HG02798 (cell line): ENCODE data around the gene ZNF836.
A peak's percentile ranks its signal among the peaks of the same experiment; 100 is the strongest.
"Not testable (repeated sequence)": the region's sequence is repeated elsewhere in the genome, so short reads cannot be mapped to it uniquely, and the experiment has no call there.

Source experiments
- ATAC-seq: cut with Tn5 transposase; IDR thresholded peaks from one replicate; pipeline ENCODE4 v1.9.1; 2021; ENCODE audit warnings: mild to moderate bottlenecking; ENCODE audit not compliant: unreplicated experiment, poor library complexity

The ZNF836 gene

GRCh38 chr19:52171321-52172169 lies at the start of gene ZNF836:
TSS of gene ZNF836 (minus strand) at chr19:52171621. CDS start at chr19:52168072, 3,549 bp downstream.
- peak; percentile 88 for ATAC-seq

GRCh38 chr19:52221031-52221430 lies 49.6 kb upstream of the ZNF836 start:
- ATAC-seq = no peak

GRCh38 chr19:52219611-52220010 lies 48.2 kb upstream of the ZNF836 start:
- no peak for ATAC-seq

GRCh38 chr19:52217576-52217975 lies 46.2 kb upstream of the ZNF836 start:
- ATAC-seq = no peak

DNA sequence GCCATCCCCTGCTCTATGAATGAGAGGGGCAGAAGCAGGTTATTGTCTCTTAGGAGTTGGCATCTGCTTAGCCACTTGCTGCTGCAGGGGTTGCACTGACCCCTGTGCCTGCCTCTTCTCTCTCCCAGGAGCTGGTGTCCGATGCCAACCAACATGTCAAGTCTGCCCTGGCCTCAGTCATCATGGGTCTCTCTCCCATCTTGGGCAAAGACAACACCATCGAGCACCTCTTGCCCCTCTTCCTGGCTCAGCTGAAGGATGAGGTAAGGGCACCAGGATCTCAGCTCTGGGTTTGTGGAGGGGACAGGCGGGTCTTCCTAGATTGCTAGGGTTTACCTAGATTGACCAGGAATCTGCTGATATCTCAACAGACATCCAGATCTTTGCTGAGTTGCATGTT lies 45.0 kb upstream of the ZNF836 start:
- ATAC-seq = no peak

- no peak for ATAC-seq
Observed at GRCh38 chr19:52214241-52214640, 42.8 kb upstream of the ZNF836 start.

- ATAC-seq = no peak
Observed at GRCh38 chr19:52212572-52213255, 41.3 kb upstream of the ZNF836 start.

DNA sequence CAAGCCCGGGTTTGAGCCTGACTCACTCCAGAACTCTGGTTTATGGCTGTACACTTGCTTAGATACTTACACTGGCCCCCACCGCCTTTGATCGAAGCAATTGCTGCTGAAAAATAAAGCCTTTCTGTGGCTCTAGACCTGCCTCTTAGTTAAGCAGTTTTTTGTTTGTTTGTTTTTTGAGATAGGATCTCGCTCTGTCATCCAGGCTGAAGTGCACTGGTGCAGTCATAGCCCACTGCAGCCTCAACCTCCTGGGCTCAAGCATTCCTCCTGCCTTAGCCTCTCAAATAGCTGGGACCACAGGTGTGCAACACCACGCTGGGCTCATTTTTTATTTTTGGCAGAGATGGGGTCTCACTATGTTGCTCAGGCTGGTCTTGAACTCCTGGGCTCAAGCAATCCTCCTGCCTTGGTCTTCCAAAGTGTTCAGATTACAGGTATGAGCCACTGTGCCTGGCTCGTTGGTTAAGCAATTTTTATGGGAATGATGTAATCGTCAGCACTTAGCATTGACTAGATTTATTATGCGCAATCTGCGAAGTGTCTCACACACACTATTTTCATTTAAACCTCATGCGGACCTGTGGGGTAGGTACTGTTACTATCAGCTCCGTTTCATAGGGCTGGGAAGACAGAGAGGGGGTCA lies 40.6 kb upstream of the ZNF836 start:
- ATAC-seq = no peak

DNA sequence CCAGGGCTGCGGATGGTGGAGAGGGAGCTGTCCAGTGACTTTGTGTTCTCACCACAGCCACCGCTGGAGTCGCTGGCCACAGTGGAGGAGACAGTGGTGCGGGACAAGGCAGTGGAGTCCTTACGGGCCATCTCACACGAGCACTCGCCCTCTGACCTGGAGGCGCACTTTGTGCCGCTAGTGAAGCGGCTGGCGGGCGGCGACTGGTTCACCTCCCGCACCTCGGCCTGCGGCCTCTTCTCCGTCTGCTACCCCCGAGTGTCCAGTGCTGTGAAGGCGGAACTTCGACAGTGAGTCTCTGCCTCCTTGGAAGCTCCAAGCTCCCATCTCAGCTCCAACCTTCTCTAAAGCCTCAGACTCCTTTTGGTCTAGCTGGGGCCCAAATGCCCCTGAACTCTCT lies 39.8 kb upstream of the ZNF836 start:
- ATAC-seq = no peak

DNA sequence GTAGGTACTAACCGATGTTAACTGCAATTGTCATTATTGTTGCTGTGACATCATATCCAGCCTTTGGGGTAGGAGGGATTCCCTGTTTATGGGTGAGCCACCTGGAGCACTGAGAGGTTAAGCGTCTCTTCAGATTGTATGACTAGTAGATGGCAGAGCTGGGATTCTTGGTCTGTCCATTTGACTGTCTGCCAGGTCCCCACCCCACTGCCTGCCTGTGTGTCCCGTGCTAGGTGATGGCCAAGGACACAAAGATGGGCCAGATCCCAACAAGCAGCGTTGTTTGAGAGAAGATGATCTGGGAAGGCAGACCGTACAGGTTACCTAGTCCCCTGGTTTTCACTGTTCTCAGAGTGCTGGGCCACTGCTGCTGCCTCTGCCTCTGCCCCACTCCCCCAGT lies 35.1 kb upstream of the ZNF836 start:
- no peak for ATAC-seq

GRCh38 chr19:52200755-52201391 lies 29.5 kb upstream of the ZNF836 start:
- ATAC-seq = not testable (repeated sequence)

GRCh38 chr19:52200044-52200443 lies 28.6 kb upstream of the ZNF836 start:
- ATAC-seq = no peak

DNA sequence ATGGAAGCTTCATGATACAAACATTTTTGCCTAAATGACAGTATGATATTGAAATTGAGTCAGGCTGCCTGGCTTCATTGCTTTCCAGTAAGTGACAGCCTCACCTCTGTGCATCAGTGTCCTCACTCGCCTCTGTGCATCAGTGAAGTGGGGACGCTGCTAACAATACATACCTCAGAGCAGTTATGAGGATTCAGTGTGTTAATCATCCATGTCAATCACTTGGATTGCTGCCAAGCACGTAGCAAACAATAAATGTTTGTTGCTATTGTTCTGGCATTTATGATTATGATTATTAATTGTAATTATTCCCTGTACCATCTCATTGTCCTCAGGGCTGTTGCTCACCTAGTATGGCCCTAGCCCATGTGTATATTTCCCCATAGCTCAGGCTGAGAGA lies 27.3 kb upstream of the ZNF836 start:
- ATAC-seq = no peak

- no peak for ATAC-seq
Observed at GRCh38 chr19:52197964-52198363, 26.5 kb upstream of the ZNF836 start.

DNA sequence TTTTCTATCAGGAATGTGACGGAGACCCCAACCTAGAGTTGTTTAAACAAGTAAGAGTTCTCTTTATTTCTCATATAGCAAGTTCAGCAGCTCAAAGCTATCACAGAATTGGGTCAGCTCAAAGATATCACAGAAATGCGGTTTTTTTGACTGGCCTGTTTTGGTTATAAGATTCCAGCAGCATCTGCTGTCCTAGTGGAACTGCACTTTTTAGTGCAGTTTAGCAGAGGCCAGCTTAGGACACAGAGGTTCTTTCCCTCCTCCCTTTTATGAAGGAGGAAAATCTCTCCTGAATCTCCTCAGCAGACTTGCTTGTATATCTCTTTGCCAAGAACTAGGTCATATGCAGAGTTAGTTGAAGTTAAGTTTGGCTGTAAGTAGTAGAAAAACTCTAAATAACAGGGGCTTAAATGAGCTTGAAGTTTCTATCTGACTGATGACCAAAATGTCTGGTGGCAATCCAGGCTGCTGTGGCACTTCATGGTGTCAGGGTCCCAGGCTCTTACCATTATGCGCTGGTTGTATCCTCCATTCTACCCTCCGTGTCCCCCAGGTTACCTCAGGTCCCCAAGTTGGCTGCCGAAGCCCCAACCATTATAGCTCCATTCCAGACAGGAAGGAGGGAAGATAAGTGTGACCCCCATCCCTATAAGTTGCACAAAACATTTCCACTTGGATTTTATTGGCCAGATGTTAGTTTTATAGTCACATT lies 25.0 kb upstream of the ZNF836 start:
- no peak for ATAC-seq

DNA sequence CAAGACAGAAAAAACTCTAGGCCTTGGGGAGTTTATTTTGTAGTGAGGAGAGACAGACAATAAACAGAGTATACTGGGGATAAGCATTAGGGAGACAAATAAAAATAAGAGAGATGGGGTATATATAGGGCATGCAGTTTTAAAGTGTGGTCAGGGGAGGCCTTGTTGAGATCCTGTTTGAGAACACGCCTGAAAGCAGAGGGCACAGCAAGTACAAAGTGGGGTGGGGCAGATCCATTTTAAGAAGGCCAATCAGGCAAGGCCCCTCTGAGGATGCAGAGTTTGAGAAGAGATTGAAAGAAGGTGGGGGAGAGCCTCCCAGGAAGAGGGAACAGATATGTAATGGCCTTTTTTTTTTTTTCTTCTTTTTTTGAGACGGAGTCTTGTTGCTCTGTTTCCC lies 20.5 kb upstream of the ZNF836 start:
- no peak for ATAC-seq

DNA sequence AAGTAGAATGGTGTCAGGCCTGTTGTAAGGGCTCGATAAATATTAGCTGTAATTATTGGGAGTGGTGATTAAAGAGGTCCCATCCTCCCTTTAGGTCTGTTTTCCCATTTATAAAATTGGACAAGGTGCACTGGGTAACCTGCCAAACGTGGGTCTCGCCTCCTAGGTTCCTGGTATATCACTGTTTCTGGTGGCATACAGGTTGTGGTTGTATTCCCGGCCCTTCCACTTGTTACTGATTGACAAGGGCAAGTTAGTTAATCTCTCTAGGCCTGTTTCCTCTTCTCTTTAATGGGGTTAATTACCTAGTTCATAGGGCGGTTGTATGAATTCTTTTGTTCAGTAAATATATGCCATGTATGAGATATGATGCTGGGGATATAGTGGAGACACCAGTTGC lies 20.0 kb upstream of the ZNF836 start:
- ATAC-seq = no peak

DNA sequence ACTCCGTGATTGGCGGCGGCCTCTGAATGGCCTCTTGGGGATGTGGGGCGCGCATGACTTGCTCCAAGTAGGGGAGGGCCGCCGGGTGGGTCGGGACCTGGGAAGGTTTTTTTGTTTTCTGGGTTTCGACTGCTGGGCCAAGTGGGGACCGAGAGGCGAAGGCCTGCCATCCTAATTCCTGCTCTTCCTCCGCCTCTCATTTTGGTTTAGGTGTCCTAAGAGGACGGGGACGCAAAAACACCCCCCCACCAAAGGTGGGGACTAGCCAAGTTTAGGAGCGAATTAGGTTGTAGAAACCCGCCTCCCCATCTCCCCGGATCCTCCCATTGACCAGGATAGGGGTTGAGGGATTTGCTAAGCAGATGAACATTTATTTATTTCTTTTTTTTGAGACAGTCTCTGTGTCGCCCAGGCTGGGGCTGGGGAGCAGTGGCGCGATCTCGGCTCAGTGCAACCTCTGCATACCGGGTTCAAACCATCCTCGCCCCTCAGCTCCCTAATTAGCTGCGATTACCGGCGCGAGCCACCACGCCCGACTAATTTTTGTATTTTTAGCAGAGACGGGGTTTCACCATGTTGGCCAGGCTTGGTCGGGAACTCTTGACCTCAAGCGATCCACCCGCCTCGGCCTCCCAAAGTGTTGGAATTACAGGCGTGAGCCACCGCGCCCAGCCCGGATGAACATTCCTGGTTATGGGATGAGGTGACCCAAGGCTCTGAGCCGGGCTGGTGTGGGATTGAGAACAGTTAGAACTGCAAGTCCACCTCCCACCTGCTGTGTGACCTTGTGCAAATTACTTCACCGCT lies 19.3 kb upstream of the ZNF836 start:
- ATAC-seq = no peak

DNA sequence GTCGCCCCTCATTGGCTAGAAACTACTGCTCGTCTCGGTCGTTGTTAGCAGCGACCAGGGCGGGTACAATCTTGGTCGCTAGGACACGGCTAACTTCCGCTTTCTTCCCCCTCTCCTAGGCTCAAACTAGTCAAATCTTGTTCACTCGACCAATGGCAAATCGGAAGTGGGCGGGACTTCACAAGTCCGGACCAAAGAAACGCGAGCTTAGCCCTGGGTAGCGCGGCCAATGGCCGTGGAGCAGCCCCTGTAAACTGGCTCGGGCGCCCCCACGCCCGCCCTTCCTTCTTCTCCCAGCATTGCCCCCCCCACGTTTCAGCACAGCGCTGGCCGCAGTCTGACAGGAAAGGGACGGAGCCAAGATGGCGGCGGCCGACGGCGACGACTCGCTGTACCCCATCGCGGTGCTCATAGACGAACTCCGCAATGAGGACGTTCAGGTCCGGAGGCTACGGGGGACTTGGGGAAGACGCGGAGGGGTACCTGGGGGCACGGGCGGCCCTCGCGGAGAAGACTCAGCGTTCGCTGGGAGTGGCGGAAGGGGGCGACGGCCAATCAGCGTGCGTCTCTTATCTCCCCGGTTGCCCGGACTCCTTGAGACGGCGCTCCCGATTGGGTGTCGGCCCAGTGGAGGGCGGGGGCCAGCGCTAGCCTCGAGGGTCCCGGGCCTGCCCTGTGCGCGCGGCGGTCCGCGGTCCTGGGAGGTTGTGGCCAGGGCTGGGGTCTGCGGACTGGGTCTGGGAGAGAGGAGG lies 18.5 kb upstream of the ZNF836 start, which contains the start of gene PPP2R1A:
TSS of gene PPP2R1A (plus strand) at position 318 of the 752 bp plus-strand sequence. CDS start at position 363, 45 bp downstream.
- ATAC-seq = peak; percentile 90
